ENCODE data around the gene RAD51B.
A peak's percentile ranks its signal among the peaks of the same experiment; 100 is the strongest.

The RAD51B gene

DNA sequence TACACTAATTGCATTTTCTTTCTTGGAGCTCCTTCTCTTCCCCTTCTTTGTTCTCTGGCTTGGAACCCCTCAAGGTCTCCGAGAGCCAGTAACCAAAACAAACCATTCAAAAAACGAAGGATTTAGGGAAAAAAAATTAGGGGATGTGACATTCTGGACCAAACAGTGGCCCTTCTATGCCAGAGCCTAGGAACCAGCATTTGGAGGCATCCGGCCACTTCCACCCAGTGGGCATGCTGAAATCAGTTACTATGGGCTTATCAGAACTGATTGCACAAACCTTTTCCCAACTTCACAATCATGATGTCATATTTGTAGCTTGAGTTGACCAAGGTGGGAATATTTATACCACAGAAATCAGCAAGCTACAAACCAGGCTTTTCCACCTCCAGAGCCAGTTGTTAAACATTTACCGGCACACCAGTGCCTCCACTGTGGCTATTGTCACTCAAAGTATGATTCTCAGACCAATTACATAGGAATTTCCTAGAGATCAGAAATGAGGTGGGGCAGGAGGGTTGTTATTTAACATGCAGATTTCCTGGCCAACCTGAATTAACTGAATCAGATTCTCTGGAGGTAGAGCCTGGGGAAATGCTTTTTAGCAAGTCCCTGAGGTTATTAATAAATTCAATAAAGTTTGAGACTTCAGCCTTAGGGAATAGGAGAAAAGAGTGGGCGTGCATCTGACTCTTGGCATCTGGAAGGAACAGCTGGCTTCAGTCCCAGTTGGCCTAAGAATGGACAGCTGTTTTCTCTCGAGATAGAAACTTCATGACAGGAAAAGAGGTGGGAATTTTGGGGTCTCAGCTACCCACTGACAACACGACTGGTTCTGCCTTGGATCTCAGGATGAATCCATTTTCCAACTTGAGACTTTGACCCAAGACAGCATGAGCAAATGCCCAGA, 699.4 kb downstream of the RAD51B start:
- H3K9ac ChIP-seq: no peak overlapping the region
- H3K36me3 ChIP-seq (ENCODE audit: control insufficient read depth, insufficient read depth, low read length): no peaks in the 10 kb centered on the region
- H3K4me2 ChIP-seq (ENCODE audit: low read length): no peak overlapping the region
- TF ChIP-seq, protein P1, sequence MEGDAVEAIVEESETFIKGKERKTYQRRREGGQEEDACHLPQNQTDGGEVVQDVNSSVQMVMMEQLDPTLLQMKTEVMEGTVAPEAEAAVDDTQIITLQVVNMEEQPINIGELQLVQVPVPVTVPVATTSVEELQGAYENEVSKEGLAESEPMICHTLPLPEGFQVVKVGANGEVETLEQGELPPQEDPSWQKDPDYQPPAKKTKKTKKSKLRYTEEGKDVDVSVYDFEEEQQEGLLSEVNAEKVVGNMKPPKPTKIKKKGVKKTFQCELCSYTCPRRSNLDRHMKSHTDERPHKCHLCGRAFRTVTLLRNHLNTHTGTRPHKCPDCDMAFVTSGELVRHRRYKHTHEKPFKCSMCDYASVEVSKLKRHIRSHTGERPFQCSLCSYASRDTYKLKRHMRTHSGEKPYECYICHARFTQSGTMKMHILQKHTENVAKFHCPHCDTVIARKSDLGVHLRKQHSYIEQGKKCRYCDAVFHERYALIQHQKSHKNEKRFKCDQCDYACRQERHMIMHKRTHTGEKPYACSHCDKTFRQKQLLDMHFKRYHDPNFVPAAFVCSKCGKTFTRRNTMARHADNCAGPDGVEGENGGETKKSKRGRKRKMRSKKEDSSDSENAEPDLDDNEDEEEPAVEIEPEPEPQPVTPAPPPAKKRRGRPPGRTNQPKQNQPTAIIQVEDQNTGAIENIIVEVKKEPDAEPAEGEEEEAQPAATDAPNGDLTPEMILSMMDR (IDR thresholded peaks at IDR 0.05): no peak
- no peak overlapping the region for H3K27ac ChIP-seq
- no peak overlapping the region for H3K4me3 ChIP-seq (ENCODE audit: low read depth, low read length)
- H3K79me2 ChIP-seq: no peaks in the 10 kb centered on the region
- H3K9me3 ChIP-seq (ENCODE audit: control insufficient read depth, low read length): no peaks in the 10 kb centered on the region
- peaks cover 19% of the 10 kb centered on the region for H3K4me1 ChIP-seq
- no peaks in the 10 kb centered on the region for H3K27me3 ChIP-seq (ENCODE audit: control insufficient read depth, insufficient read depth, low read length)
- H2AFZ ChIP-seq: no peak overlapping the region

DNA sequence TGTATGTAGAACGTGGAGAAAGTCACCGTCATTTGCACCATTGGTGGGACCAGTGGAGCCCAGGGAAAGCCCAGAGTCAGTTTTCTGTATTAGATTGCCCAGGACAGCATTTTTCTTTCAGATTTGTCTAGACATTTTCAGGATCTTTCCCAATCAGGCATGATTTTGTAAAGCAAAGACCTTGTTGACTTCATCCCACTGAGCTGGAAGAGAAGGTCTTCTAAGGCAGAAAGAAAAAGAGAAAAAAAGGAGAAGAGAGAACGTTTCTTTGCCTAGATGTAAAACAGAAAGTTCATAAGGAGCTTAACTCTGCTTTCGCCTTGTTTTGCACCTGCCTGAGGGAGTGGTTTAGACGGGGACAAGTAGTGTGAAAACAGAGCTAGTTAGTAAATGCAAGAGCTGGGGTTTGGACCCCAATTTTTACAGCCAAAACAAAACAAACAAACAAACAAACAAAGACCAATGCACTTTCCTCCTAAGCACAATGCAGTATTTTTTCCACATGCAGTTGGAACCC, 700.1 kb downstream of the RAD51B start:
- H3K9ac ChIP-seq: no peak overlapping the region
- no peaks in the 10 kb centered on the region for H3K27me3 ChIP-seq (ENCODE audit: control insufficient read depth, insufficient read depth, low read length)
- H3K4me3 ChIP-seq (ENCODE audit: low read depth, low read length): no peak overlapping the region
- H3K9me3 ChIP-seq (ENCODE audit: control insufficient read depth, low read length): no peaks in the 10 kb centered on the region
- H3K27ac ChIP-seq: no peak overlapping the region
- TF ChIP-seq, protein P1 (IDR thresholded peaks at IDR 0.05): no peak
- H3K79me2 ChIP-seq: no peaks in the 10 kb centered on the region
- H3K4me2 ChIP-seq (ENCODE audit: low read length): no peak overlapping the region
- no peak overlapping the region for H2AFZ ChIP-seq
- no peaks in the 10 kb centered on the region for H3K36me3 ChIP-seq (ENCODE audit: control insufficient read depth, insufficient read depth, low read length)
- H3K4me1 ChIP-seq: peaks cover 15% of the 10 kb centered on the region

DNA sequence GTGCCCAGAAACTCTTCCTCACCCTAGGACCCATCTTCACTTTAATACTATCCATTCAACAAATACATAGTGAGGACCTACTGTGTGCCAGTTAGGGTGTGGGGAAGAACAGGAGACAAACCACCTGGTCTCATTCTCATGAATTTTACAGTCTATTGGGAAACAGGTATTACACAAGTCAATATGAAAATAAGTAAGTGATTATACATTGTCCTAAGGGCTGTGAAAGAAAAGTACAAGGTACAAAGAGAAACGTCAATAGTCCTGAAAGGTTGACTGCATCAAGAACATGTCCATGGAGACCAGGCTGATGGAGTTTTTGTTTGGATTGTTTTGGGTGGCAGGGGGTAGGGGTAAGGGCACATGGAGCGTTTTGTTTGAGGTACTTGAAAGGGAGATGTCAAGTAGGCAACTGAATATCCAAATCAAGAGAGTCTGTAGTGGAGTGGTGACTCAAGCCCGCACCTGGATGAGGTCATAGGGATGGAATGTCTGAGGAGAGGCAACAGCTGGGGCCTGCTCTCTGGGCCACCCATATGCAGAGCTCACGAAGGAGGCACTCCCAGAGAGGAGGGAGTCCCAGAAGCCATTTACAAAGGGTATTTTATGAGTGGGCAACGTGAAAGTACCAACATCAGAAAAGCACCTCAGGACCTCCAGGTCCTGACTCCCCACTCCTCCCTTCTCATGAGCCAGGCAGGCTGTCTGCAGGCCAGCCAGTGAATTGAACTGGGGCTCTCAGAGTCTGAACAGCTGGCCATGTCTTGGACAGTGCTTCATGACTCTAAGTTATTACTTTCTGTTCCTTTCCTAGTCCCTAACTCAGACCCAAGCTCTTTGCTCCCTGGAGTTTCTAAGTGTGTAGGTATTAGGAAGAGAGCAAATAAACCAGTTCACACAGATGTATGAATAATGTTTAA, 701.3 kb downstream of the RAD51B start:
- Histone ChIP-seq H3K4me1 (peaks cover 14% of the 10 kb centered on the region), H3K27ac (peak overlapping the region; percentile 0), H3K27me3 (ENCODE audit: control insufficient read depth, insufficient read depth, low read length) (no peaks in the 10 kb centered on the region), H3K9ac (no peak overlapping the region), H3K4me2 (ENCODE audit: low read length) (no peak overlapping the region), H3K36me3 (ENCODE audit: control insufficient read depth, insufficient read depth, low read length) (no peaks in the 10 kb centered on the region), H2AFZ (peak overlapping the region; percentile 0), H3K4me3 (ENCODE audit: low read depth, low read length) (no peak overlapping the region), H3K79me2 (no peaks in the 10 kb centered on the region), H3K9me3 (ENCODE audit: control insufficient read depth, low read length) (no peaks in the 10 kb centered on the region)
- TF ChIP-seq, protein P1 (IDR thresholded peaks at IDR 0.05): no peak

DNA sequence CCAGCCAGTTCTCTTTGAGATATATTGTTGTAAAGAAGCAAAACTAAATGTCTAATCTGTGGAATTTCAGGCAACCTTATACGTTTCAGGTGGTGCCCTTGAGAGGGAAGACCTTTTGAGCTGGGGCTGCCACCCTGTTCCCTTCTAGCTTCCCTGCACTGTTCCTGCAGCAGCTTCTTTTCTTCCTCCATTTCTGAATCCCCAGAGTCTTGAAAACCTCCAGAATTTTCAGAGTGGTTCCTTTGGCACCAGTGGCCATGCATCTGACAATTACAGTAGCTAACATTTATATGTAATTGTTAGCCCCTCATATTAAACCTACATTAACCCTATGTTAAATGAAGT, 702.0 kb downstream of the RAD51B start:
- Histone ChIP-seq H3K4me2 (ENCODE audit: low read length) (no peak overlapping the region), H3K4me3 (ENCODE audit: low read depth, low read length) (no peak overlapping the region), H3K9me3 (ENCODE audit: control insufficient read depth, low read length) (no peaks in the 10 kb centered on the region), H3K27me3 (ENCODE audit: control insufficient read depth, insufficient read depth, low read length) (no peaks in the 10 kb centered on the region), H3K79me2 (no peaks in the 10 kb centered on the region), H3K36me3 (ENCODE audit: control insufficient read depth, insufficient read depth, low read length) (no peaks in the 10 kb centered on the region), H3K9ac (no peak overlapping the region), H3K27ac (peak overlapping the region; percentile 0), H3K4me1 (peaks cover 14% of the 10 kb centered on the region), H2AFZ (peak overlapping the region; percentile 0)
- TF ChIP-seq, protein P1 (IDR thresholded peaks at IDR 0.05): no peak

All from parathyroid adenoma (tissue), 2 donors.